ENCODE data around the gene GOLT1B. TPM values are rescaled to one million over a fixed set of nuclear protein-coding genes. Genes with fewer than 3 reads are reported as not detected.
"Not testable (repeated sequence)": the region's sequence is repeated elsewhere in the genome, so short reads cannot be mapped to it uniquely, and the experiment has no call there.

Gene GOLT1B, protein sequence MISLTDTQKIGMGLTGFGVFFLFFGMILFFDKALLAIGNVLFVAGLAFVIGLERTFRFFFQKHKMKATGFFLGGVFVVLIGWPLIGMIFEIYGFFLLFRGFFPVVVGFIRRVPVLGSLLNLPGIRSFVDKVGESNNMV
- 10 to 100 TPM; 13.7 to 25.2 (median 18.1) TPM for total RNA-seq
- long read RNA-seq, transcript GOLT1B-201 (5 exons, 3,227 nt): major isoform, 7 of 7 reads
- long read RNA-seq, partial matches to known transcripts: 0 of 7 reads
- long read RNA-seq, other reads (novel, unspliced or antisense): 0 of 7 reads

DNA sequence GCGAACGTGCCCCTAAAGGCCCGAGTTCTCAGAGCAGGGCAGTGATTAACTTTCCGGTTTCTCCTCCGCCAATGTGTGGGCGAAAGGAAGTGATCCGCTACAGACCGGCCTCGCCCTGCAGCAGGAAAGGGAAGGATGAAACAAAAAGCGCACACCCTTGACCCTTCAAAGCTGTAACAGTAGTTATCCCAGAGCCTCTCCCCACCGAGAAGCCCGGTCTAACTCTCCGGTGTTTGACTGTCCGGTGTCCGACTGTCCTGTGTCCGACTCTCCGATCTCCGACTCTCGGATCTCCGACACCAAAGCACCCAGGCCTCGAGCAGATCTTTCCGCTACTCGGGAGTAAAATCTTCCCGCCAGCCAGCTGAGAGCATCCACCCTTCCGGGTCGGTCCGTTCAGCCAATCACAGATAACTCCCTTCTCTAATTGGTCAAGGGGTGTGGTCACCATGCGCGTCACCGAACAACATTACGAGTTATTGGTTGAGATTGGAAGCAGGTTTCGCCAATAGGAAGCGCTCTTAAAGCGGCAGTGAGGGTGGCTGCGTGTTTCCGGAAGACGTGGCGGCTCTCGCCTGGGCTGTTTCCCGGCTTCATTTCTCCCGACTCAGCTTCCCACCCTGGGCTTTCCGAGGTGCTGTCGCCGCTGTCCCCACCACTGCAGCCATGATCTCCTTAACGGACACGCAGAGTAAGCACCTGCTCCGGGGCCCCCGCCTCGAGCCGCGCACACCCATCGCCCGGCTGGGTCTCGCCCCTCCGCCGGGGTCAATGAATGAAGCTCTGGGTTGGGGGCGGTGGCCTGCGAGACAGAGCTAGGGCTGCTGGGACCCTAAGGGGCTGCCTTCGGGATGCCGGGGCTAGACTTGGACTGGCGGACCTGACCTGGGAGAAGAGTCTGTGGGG lies at the start of gene GOLT1B, which contains the start of gene RECQL:
Gene GOLT1B (plus strand): TSS at position 532 of the 906 bp plus-strand sequence. CDS start 135 bp downstream, at position 667.
Gene RECQL (minus strand): TSS at position 378 of the 906 bp plus-strand sequence. CDS start 2,065 bp downstream, outside the sequence.
- peak within 1 kb of the TSS; percentile 60 to 87 (median 80) for H3K27ac ChIP-seq
- H3K4me3 ChIP-seq: peak within 1 kb of the TSS; percentile 85 to 96 (median 95)
- H3K36me3 ChIP-seq: peaks cover 0 to 5% (median 0%) of the 10 kb centered on the region in 4 donors
- DNase-seq (peak; percentile 87 to 94 (median 90)), ATAC-seq (peak; percentile 98 to 100 (median 99))
- H3K9me3 ChIP-seq: no peaks in the 10 kb centered on the region
- TF ChIP-seq, protein P1, sequence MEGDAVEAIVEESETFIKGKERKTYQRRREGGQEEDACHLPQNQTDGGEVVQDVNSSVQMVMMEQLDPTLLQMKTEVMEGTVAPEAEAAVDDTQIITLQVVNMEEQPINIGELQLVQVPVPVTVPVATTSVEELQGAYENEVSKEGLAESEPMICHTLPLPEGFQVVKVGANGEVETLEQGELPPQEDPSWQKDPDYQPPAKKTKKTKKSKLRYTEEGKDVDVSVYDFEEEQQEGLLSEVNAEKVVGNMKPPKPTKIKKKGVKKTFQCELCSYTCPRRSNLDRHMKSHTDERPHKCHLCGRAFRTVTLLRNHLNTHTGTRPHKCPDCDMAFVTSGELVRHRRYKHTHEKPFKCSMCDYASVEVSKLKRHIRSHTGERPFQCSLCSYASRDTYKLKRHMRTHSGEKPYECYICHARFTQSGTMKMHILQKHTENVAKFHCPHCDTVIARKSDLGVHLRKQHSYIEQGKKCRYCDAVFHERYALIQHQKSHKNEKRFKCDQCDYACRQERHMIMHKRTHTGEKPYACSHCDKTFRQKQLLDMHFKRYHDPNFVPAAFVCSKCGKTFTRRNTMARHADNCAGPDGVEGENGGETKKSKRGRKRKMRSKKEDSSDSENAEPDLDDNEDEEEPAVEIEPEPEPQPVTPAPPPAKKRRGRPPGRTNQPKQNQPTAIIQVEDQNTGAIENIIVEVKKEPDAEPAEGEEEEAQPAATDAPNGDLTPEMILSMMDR (IDR thresholded peaks at IDR 0.05): no peak
- peak; percentile 80 for TF ChIP-seq POLR2A (IDR thresholded peaks at IDR 0.05)
- under 1% methylated on average over 32 of the region's 61 CpGs for WGBS (ENCODE audit: insufficient coverage, low coverage, low lambda C conversion rate, missing lambda C conversion rate)
- peaks cover 0 to 24% (median 8%) of the 10 kb centered on the region in 4 donors for H3K4me1 ChIP-seq
- intact Hi-C loops (cut with DNase I): no loop called here
- no peaks in the 10 kb centered on the region for H3K27me3 ChIP-seq

DNA sequence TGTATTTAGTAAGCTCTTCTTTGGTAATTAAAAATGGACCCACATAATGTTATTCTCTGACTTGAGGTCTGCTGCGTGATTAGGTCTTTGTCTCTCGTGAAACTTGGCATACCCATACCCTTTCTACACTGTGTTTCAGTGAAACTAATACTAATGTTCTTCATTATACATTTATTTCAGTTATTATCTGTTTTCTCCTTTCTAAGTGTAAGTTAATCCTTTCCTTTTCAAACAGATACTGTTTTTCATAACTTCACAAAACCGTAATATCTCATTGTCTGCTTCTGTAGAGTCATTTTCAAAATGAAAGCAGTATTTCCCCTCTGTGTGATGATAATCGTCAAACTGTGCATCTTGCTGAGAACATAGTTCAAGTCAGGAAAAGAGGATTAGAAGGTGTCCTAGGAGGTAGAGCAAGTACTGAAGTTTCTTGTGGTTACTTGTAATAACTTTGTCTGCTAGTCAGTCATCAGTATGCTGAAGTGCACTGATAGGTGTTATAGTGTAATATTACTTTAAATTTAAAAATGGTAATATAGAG lies 48.2 kb upstream of the GOLT1B start:
- Histone ChIP-seq H3K27ac (no peak overlapping the region), H3K4me3 (no peak overlapping the region), H3K9me3 (no peaks in the 10 kb centered on the region), H3K4me1 (no peaks in the 10 kb centered on the region), H3K36me3 (peaks cover 0 to 47% (median 4%) of the 10 kb centered on the region in 4 donors), H3K27me3 (no peaks in the 10 kb centered on the region)
- intact Hi-C loops (cut with DNase I): no loop called here
- TF ChIP-seq, protein P1 (IDR thresholded peaks at IDR 0.05): no peak
- TF ChIP-seq POLR2A (IDR thresholded peaks at IDR 0.05): no peak
- ATAC-seq (no peak), DNase-seq (no peak)
- WGBS (ENCODE audit: insufficient coverage, low coverage, low lambda C conversion rate, missing lambda C conversion rate): 81% methylated on average over 4 of the region's 4 CpGs

DNA sequence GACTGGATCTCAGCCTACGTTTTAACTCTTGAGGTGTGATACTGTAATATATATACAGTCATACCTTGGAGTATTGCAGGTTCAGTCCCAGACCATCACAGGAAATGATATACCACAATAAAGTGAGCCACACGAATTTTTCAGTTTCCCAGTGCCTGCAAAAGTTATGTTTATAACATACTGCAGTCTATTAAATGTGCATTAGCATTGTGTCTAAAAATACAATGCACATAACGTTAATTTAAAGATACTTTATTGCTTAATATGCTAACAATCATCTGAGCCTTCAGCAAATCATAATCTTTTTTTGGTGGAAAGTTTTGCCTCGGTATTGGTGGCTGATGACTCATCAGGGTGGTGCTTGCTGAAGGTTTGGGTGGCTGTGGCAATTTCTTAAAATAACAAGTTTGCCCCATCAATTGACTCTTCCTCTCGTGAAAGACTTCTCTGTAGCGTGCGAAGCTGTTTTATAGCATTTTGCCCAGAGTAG lies 45.3 kb upstream of the GOLT1B start:
- DNase-seq (no peak), ATAC-seq (no peak)
- no peaks in the 10 kb centered on the region for H3K4me1 ChIP-seq
- WGBS (ENCODE audit: insufficient coverage, low coverage, low lambda C conversion rate, missing lambda C conversion rate): 59% methylated on average over 7 of the region's 7 CpGs
- TF ChIP-seq POLR2A (IDR thresholded peaks at IDR 0.05): no peak
- TF ChIP-seq, protein P1 (IDR thresholded peaks at IDR 0.05): no peak
- no peak overlapping the region for H3K27ac ChIP-seq
- intact Hi-C loops (cut with DNase I): no loop called here
- no peaks in the 10 kb centered on the region for H3K9me3 ChIP-seq
- peaks cover 0 to 44% (median 8%) of the 10 kb centered on the region in 4 donors for H3K36me3 ChIP-seq
- H3K27me3 ChIP-seq: no peaks in the 10 kb centered on the region
- no peak overlapping the region for H3K4me3 ChIP-seq

DNA sequence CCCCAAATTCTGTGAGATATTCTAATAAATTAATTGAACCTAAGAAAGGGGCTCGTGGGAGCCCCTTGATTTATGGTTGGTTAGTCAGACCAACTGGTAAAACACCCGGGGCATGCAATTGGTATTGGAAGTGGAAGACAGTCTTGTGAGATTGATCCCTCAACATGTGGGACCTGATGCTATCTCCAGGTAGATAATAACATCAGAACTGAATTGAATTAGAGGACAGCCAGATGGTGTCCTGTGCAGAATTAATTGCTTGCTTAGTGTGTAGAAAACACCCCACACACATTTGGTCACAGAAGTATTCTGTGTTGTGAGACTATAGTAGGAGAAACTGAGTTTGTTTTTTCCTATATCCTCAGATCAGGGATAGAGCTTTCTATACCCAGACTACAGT lies 42.1 kb upstream of the GOLT1B start:
- no peak for TF ChIP-seq POLR2A (IDR thresholded peaks at IDR 0.05)
- TF ChIP-seq, protein P1 (IDR thresholded peaks at IDR 0.05): no peak
- no peak for DNase-seq
- Histone ChIP-seq H3K36me3 (peaks cover 0 to 64% (median 16%) of the 10 kb centered on the region in 4 donors), H3K4me1 (no peaks in the 10 kb centered on the region), H3K4me3 (no peak overlapping the region), H3K9me3 (no peaks in the 10 kb centered on the region), H3K27ac (no peak overlapping the region), H3K27me3 (no peaks in the 10 kb centered on the region)
- no peak for ATAC-seq
- intact Hi-C loops (cut with DNase I): no loop called here
- WGBS (ENCODE audit: insufficient coverage, low coverage, low lambda C conversion rate, missing lambda C conversion rate): 94% methylated on average over 2 of the region's 2 CpGs

DNA sequence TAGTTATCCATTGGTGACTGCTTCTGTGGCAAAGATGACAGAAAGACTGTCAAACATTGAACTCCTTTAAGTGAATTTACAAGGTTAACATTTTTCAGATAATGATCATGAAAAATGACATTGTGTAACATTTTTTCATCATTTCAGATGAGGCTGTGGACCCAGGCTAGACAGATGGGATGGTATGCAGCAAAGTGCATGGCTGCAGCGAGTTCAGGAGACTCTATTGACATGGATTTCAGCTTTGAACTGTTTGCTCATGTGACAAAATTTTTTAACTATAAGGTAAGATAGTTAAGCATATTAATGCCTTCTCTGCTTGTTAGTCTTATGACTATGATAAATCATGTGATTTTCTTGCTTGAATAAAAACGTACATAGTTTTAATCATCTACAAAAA lies 34.3 kb upstream of the GOLT1B start:
- peaks cover 0 to 61% (median 9%) of the 10 kb centered on the region in 4 donors for H3K36me3 ChIP-seq
- H3K9me3 ChIP-seq; ATAC-seq; H3K4me1 ChIP-seq; H3K27me3 ChIP-seq; H3K4me3 ChIP-seq; H3K27ac ChIP-seq; DNase-seq; intact Hi-C loops (cut with DNase I): not testable (repeated sequence)
- 67% methylated on average over 2 of the region's 2 CpGs for WGBS (ENCODE audit: insufficient coverage, low coverage, low lambda C conversion rate, missing lambda C conversion rate)

All from right lobe of liver (tissue), 6 donors.